ENCODE data around the gene LGR4. TPM values are rescaled to one million over a fixed set of nuclear protein-coding genes. Genes with fewer than 3 reads are reported as not detected.
A peak's percentile ranks its signal among the peaks of the same experiment; 100 is the strongest.

Gene LGR4, protein sequence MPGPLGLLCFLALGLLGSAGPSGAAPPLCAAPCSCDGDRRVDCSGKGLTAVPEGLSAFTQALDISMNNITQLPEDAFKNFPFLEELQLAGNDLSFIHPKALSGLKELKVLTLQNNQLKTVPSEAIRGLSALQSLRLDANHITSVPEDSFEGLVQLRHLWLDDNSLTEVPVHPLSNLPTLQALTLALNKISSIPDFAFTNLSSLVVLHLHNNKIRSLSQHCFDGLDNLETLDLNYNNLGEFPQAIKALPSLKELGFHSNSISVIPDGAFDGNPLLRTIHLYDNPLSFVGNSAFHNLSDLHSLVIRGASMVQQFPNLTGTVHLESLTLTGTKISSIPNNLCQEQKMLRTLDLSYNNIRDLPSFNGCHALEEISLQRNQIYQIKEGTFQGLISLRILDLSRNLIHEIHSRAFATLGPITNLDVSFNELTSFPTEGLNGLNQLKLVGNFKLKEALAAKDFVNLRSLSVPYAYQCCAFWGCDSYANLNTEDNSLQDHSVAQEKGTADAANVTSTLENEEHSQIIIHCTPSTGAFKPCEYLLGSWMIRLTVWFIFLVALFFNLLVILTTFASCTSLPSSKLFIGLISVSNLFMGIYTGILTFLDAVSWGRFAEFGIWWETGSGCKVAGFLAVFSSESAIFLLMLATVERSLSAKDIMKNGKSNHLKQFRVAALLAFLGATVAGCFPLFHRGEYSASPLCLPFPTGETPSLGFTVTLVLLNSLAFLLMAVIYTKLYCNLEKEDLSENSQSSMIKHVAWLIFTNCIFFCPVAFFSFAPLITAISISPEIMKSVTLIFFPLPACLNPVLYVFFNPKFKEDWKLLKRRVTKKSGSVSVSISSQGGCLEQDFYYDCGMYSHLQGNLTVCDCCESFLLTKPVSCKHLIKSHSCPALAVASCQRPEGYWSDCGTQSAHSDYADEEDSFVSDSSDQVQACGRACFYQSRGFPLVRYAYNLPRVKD
- total RNA-seq (2022) (34.7 and 37.1 TPM in 2 replicates), Bru-seq, nascent RNA (percentile 86 among the genes with signal in this experiment), BruChase-seq, experiment 1, labeled RNA remaining after a 2-hour chase (percentile 80 among the genes with signal in this experiment), BruChase-seq, experiment 2, labeled RNA remaining after a 6-hour chase (percentile 81 among the genes with signal in this experiment)
- long read RNA-seq, full-length matches to known transcripts = 29 of 37 reads
- long read RNA-seq, partial matches to known transcripts = 5 of 37 reads
- long read RNA-seq, other reads (novel, unspliced or antisense) = 3 of 37 reads

DNA sequence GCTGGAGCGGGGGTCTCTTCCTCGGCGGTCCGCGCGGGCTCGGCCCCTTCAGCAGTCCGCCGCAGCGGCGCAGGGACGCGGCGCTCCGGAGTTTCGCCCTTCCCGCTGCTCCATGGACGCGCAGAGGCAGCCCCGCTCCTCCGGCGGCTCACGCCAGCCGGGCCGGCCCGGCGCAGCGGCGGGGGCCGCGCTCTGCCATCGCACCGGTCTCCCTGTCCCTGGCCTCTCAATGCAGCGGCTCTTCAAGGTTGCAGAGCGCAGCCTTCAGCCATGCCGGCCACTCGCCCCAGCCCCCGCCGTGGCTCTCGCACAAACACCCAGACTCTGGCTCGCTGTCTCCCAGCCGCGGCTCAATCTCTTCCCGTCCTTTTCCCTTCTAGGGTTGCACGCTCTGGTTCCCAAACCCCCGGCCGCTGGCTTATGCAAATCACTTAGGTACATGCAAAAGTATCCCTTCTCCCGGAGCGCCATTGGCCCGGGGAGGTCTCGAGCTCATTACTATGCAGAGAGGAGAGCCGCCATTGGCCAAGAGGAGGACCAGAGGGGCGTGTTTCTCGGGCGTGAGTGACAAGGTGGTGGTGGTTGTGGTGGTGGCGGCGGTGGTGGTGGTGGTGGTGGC is at the start of gene LGR4:
LGR4 (minus strand) TSS at position 393 of the 619 bp plus-strand sequence. CDS start 488 bp downstream, outside the sequence.
- no peaks in the 10 kb centered on the region for H3K27me3 ChIP-seq (replicated peaks; ENCODE audit: control insufficient read depth, insufficient read depth, low read length)
- POLR2A ChIA-PET = interaction anchor here (0.6 to 1.5 kb wide), 13 partner anchors 8 to 409 kb away, joined by 3 to 17 read pairs (median 4); partner anchors contain the start of gene CCDC34
- no peaks in the 10 kb centered on the region; the same call in 1 of the 2 replicates for H3K36me3 ChIP-seq (ENCODE audit: control insufficient read depth, insufficient read depth, low read length)
- H3K4me1 ChIP-seq = peaks cover 31% of the 10 kb centered on the region
- peak within 1 kb of the TSS; percentile 88 for H3K27ac Mint-ChIP-seq (ENCODE audit: unreplicated experiment)
- peaks cover 7% of the 10 kb centered on the region for H3K36me3 Mint-ChIP-seq (ENCODE audit: insufficient read depth, unreplicated experiment)
- no peaks in the 10 kb centered on the region for H3K27me3 Mint-ChIP-seq (ENCODE audit: insufficient read depth, unreplicated experiment)
- peaks cover 6% of the 10 kb centered on the region for H3K4me1 Mint-ChIP-seq (ENCODE audit: low read depth, unreplicated experiment)
- H3K4me3 ChIP-seq (ENCODE audit: low read depth, low read length) = peak within 1 kb of the TSS; percentile 67
- peak within 1 kb of the TSS; percentile 87 for H3K4me3 Mint-ChIP-seq (ENCODE audit: unreplicated experiment)
- no TSS peak for BruUV-seq (replicated peaks)
- DNase-seq = peak; percentile 97 to 98
- TF ChIP-seq, protein P1, sequence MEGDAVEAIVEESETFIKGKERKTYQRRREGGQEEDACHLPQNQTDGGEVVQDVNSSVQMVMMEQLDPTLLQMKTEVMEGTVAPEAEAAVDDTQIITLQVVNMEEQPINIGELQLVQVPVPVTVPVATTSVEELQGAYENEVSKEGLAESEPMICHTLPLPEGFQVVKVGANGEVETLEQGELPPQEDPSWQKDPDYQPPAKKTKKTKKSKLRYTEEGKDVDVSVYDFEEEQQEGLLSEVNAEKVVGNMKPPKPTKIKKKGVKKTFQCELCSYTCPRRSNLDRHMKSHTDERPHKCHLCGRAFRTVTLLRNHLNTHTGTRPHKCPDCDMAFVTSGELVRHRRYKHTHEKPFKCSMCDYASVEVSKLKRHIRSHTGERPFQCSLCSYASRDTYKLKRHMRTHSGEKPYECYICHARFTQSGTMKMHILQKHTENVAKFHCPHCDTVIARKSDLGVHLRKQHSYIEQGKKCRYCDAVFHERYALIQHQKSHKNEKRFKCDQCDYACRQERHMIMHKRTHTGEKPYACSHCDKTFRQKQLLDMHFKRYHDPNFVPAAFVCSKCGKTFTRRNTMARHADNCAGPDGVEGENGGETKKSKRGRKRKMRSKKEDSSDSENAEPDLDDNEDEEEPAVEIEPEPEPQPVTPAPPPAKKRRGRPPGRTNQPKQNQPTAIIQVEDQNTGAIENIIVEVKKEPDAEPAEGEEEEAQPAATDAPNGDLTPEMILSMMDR (IDR thresholded peaks at IDR 0.05; ENCODE audit: insufficient read depth in 1 of 2, low read depth in 1 of 2, low read length in 1 of 2, severe bottlenecking in 1 of 2, unreplicated experiment in 1 of 2) = no peak
- no peaks in the 10 kb centered on the region for H3K9me3 Mint-ChIP-seq (ENCODE audit: unreplicated experiment)
- intact Hi-C loops (cut with micrococcal nuclease; ENCODE audit: unreplicated experiment) = loop anchor here (1.0 to 5.0 kb wide), 7 partner anchors 76 to 300 kb away; no protein-coding TSS in a partner anchor
- H3K9me3 ChIP-seq = no peaks in the 10 kb centered on the region
- CTCF ChIA-PET = interaction anchor here (0.6 to 1.5 kb wide), 16 partner anchors 13 to 291 kb away, joined by 3 to 15 read pairs (median 6); no protein-coding TSS in a partner anchor

DNA sequence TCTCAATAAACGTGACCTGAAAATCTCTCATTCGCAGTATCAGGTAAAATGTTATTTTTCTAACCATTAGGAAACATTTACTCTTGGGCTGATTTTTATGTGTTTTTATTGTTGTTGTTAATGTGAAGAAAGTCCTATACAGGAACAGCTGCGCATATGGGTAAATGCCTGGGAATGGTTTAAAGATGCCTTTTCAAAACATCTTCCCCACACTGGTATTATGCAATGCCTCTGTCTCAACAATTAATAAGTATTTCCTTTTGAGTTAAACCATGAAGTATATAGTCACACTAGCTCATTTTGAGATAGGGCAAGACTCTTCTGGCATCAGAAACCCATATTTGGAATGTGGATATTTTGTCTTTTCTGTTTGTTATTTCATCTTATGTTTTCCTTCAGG is 47.6 kb upstream of the LGR4 start:
- POLR2A ChIA-PET = no interaction called here
- intact Hi-C loops (cut with micrococcal nuclease; ENCODE audit: unreplicated experiment) = loop anchor here (10.0 kb wide), 1 partner anchor 175 kb away; no protein-coding TSS in a partner anchor
- Mint-ChIP-seq H3K9me3 (ENCODE audit: unreplicated experiment) (no peaks in the 10 kb centered on the region), H3K27me3 (ENCODE audit: insufficient read depth, unreplicated experiment) (peaks cover 25% of the 10 kb centered on the region), H3K27ac (ENCODE audit: unreplicated experiment) (no peak overlapping the region), H3K36me3 (ENCODE audit: insufficient read depth, unreplicated experiment) (no peaks in the 10 kb centered on the region), H3K4me1 (ENCODE audit: low read depth, unreplicated experiment) (no peaks in the 10 kb centered on the region), H3K4me3 (ENCODE audit: unreplicated experiment) (no peak overlapping the region)
- TF ChIP-seq, protein P1 (IDR thresholded peaks at IDR 0.05; ENCODE audit: insufficient read depth in 1 of 2, low read depth in 1 of 2, low read length in 1 of 2, severe bottlenecking in 1 of 2, unreplicated experiment in 1 of 2) = no peak
- H3K9me3 ChIP-seq = no peaks in the 10 kb centered on the region
- no peaks in the 10 kb centered on the region for H3K4me1 ChIP-seq
- no peak overlapping the region for H3K4me3 ChIP-seq (ENCODE audit: low read depth, low read length)
- H3K36me3 ChIP-seq (ENCODE audit: control insufficient read depth, insufficient read depth, low read length) = no peaks in the 10 kb centered on the region
- BruUV-seq (replicated peaks) = no TSS peak
- DNase-seq = no peak
- no peaks in the 10 kb centered on the region for H3K27me3 ChIP-seq (replicated peaks; ENCODE audit: control insufficient read depth, insufficient read depth, low read length)
- CTCF ChIA-PET = no interaction called here
